Mucosa of descending colon (tissue), 3 donors: ENCODE results near the gene LASP1. TPM values are rescaled to one million over a fixed set of nuclear protein-coding genes. Genes with fewer than 3 reads are reported as not detected.

Experiments
- ATAC-seq: fragments of 200-7000 bp; cut with Tn5 transposase; one replicate; pipeline ENCODE4 v1.9.1; 2020; ENCODE audit warnings: mild to moderate bottlenecking, moderate library complexity
- DNase-seq, 3 donors: peaks; one replicate each; pipeline ENCODE4 v3.0.0-alpha.2; 2020
- H3K36me3 ChIP-seq: fragments of 200-600 bp; one replicate; pipeline ENCODE4 v1.8.0; 2021; ENCODE audit warnings: low read depth, mild to moderate bottlenecking
- H3K4me1 ChIP-seq: fragments of 200-600 bp; one replicate; pipeline ENCODE4 v1.8.0; 2021; ENCODE audit warnings: low read depth, mild to moderate bottlenecking
- H3K4me3 ChIP-seq: fragments of 200-600 bp; one replicate; pipeline ENCODE4 v1.8.0; 2021; ENCODE audit warnings: mild to moderate bottlenecking
- H3K9me3 ChIP-seq: fragments of 200-600 bp; one replicate; pipeline ENCODE4 v1.8.0; 2021; ENCODE audit warnings: mild to moderate bottlenecking
- intact Hi-C, 2 donors: fragments of 100-400 bp; cut with DNase I in 1 of 2; cut with micrococcal nuclease in 1 of 2; formaldehyde crosslinking; loops; one replicate each; pipeline versions ENCODE4 v1.11.0 to v1.11.1; 2022; cut with DNase I, micrococcal nuclease
- total RNA-seq, 3 donors: library from RNA; stranded (reverse); fragmentation: NEBNext Ultra II Directional in 2 of 3; extraction: Animal tissue kit (Norgen Biotek cat#: 25700) in 2 of 3; gene quantifications; one replicate each; pipeline versions ENCODE4 v1.2.1 to v1.2.4, GENCODE V29; 2021 to 2023
- TF ChIP-seq, protein P1 (sequence below): fragments of 200-600 bp; IDR thresholded peaks from one replicate; pipeline ENCODE4 v1.8.0; 2022; ENCODE audit warnings: antibody characterized with exemption, mild to moderate bottlenecking
- donor health status: DM: no; HTN: no; CAD: no; lungs with moderate emphysema.
- donor health status: DM: no; HTN: no; CAD: no.
- donor health status: DM: no; HTN: yes; CAD: no.

The LASP1 gene
- total RNA-seq, 3 donors from 2014 or later: 163 to 286 (median 276) TPM

GRCh38 chr17:38885728-38886642 is 16.1 kb downstream of the LASP1 start:
- peaks cover 60% of the 10 kb centered on the region for H3K4me1 ChIP-seq
- no peak overlapping the region for H3K4me3 ChIP-seq
- intact Hi-C loops: no loop called here
- H3K9me3 ChIP-seq: no peaks in the 10 kb centered on the region
- no peaks in the 10 kb centered on the region for H3K36me3 ChIP-seq
- DNase-seq (no peak), ATAC-seq (no peak)
- TF ChIP-seq, protein P1, sequence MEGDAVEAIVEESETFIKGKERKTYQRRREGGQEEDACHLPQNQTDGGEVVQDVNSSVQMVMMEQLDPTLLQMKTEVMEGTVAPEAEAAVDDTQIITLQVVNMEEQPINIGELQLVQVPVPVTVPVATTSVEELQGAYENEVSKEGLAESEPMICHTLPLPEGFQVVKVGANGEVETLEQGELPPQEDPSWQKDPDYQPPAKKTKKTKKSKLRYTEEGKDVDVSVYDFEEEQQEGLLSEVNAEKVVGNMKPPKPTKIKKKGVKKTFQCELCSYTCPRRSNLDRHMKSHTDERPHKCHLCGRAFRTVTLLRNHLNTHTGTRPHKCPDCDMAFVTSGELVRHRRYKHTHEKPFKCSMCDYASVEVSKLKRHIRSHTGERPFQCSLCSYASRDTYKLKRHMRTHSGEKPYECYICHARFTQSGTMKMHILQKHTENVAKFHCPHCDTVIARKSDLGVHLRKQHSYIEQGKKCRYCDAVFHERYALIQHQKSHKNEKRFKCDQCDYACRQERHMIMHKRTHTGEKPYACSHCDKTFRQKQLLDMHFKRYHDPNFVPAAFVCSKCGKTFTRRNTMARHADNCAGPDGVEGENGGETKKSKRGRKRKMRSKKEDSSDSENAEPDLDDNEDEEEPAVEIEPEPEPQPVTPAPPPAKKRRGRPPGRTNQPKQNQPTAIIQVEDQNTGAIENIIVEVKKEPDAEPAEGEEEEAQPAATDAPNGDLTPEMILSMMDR: no peak

DNA sequence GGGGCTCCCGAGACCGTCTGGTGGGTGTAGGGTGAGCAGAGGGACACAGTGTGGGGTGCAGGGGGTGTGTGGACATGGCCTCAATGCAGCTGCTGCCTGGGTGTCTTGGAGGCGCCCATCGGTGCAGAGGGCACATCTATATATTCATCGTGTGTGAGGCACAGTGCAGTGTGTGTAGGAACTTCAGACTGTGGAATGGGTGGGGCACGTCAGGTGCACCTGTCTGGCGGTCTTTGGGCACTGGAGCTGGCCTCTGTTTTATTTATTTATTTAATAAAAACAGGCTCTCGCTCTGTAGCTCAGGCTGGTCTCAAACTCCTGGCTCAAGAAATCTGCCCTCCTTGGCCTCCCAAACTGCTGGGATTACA is 16.8 kb downstream of the LASP1 start:
- peak; percentile 79 for ATAC-seq
- Histone ChIP-seq H3K4me3 (no peak overlapping the region), H3K4me1 (peaks cover 54% of the 10 kb centered on the region), H3K9me3 (no peaks in the 10 kb centered on the region), H3K36me3 (no peaks in the 10 kb centered on the region)
- TF ChIP-seq, protein P1: no peak
- intact Hi-C loops: no loop called here
- DNase-seq: peak in 2 of 3 donors; percentile 59 to 61

GRCh38 chr17:38888842-38889241 is 19.0 kb downstream of the LASP1 start:
- peaks cover 48% of the 10 kb centered on the region for H3K4me1 ChIP-seq

GRCh38 chr17:38889745-38890409 is 20.0 kb downstream of the LASP1 start:
- TF ChIP-seq, protein P1: no peak
- Histone ChIP-seq H3K9me3 (no peaks in the 10 kb centered on the region), H3K4me3 (no peak overlapping the region), H3K4me1 (peaks cover 44% of the 10 kb centered on the region), H3K36me3 (no peaks in the 10 kb centered on the region)
- ATAC-seq: no peak
- DNase-seq: no peak
- intact Hi-C loops: no loop called here

More at GRCh38 chr17:38888842-38889241, 19.0 kb downstream of the LASP1 start:
- H3K9me3 ChIP-seq: no peaks in the 10 kb centered on the region
- TF ChIP-seq, protein P1: no peak
- intact Hi-C loops: no loop called here
- no peak overlapping the region for H3K4me3 ChIP-seq
- DNase-seq: no peak
- no peaks in the 10 kb centered on the region for H3K36me3 ChIP-seq
- no peak for ATAC-seq

GRCh38 chr17:38890410-38890746 is 20.5 kb downstream of the LASP1 start:
- Histone ChIP-seq H3K9me3 (no peaks in the 10 kb centered on the region), H3K4me3 (no peak overlapping the region), H3K4me1 (peaks cover 39% of the 10 kb centered on the region), H3K36me3 (no peaks in the 10 kb centered on the region)
- ATAC-seq: no peak
- TF ChIP-seq, protein P1: no peak
- no peak for DNase-seq
- intact Hi-C loops: no loop called here
